ENCODE results near the gene HOXC12. TPM values are rescaled to one million over a fixed set of nuclear protein-coding genes. Genes with fewer than 3 reads are reported as not detected.

Gene HOXC12
- polyA plus RNA-seq, 4 donors: not detected

DNA sequence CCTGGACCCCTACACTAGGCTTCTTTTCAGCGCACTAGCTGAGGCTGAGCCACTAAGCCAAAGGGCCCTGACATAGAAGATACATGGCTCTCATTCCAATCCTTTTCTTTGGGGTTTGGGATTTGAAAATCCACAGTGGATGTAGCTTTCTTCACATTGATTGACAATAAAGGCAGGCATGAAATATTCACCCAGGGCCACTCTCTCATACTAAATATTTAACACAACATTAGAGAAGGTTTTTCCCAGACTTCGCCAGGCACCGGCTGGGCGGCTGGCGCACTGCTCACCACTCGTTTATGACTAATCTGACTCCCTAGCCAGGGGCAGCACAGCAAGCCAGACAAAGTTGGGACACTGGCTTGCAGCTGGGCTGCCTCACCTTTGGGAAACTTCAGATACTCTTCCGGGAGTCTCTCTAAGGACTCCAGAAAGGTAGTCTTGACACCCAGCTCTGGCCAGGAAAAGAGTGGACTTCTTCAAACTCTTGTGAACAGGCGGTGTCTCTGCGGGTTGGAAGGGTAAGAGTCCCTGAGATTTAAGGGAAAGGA is 17.5 kb downstream of the HOXC12 start:
- H3K27ac ChIP-seq (ENCODE audit: low read depth in 1 of 3, low read length in 2 of 3): no peak overlapping the region
- DNase-seq (no peak), FAIRE-seq (no peak)
- peaks cover 0 to 16% of the 10 kb centered on the region in 2 donors for H3K9me3 ChIP-seq (ENCODE audit: control insufficient read depth in 2 of 2, insufficient read depth in 1 of 2, low read depth in 1 of 2, low read length in 1 of 2)
- WGBS, 3 donors: 22 to 27% (median 26%) methylated on average over 9 of the region's 9 CpGs
- no peaks in the 10 kb centered on the region for H3K36me3 ChIP-seq (ENCODE audit: control insufficient read depth in 3 of 3, insufficient read depth in 2 of 3, low read depth in 1 of 3, low read length in 3 of 3)
- H3K27me3 ChIP-seq (ENCODE audit: control insufficient read depth in 3 of 3, insufficient read depth in 3 of 3, low read length in 3 of 3): peaks cover 5 to 98% (median 81%) of the 10 kb centered on the region in 3 donors
- H3K4me3 ChIP-seq (ENCODE audit: low read depth in 1 of 3, low read length in 3 of 3): no peak overlapping the region
- peaks cover 0 to 15% (median 13%) of the 10 kb centered on the region in 3 donors for H3K4me1 ChIP-seq (ENCODE audit: control insufficient read depth in 3 of 3, insufficient read depth in 2 of 3, low read depth in 1 of 3, low read length in 2 of 3)

DNA sequence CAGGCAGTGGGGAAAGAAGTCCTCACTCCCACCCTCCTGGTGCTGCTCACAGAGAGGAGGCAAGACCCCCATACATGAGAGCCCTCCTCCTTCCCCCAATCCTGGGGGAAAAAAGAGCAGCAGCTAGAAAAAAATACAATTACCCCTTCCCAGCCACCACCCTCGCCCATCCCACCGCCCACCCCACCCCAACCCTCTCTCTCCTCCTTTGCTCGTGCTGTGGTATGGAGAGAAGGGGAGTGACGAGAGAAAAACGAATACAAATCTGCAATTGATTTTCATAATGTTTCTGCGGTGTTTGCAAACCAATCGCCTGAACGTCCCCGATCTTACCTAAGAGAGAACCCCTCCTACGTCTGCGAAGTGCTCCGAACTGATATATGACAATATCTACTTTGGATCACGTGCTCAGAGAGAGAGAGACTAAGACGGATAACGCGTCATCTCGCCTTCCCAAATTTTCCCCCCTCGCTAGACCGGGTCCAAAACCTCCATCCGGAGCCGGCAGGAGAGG is 18.1 kb downstream of the HOXC12 start, which contains the start of gene HOXC11:
TSS of gene HOXC11 (plus strand) at position 405 of the 514 bp plus-strand sequence. CDS start 116 bp downstream, outside the sequence.
- DNase-seq (no peak), FAIRE-seq (no peak)
- H3K27me3 ChIP-seq (ENCODE audit: control insufficient read depth in 3 of 3, insufficient read depth in 3 of 3, low read length in 3 of 3): peaks cover 5 to 96% (median 75%) of the 10 kb centered on the region in 3 donors
- H3K36me3 ChIP-seq (ENCODE audit: control insufficient read depth in 3 of 3, insufficient read depth in 2 of 3, low read depth in 1 of 3, low read length in 3 of 3): no peaks in the 10 kb centered on the region
- peaks cover 0 to 16% of the 10 kb centered on the region in 2 donors for H3K9me3 ChIP-seq (ENCODE audit: control insufficient read depth in 2 of 2, insufficient read depth in 1 of 2, low read depth in 1 of 2, low read length in 1 of 2)
- 6 to 10% (median 6%) methylated on average over 21 of the region's 21 CpGs for WGBS, 3 donors
- no peak within 1 kb of the TSS for H3K27ac ChIP-seq (ENCODE audit: low read depth in 1 of 3, low read length in 2 of 3)
- H3K4me3 ChIP-seq (ENCODE audit: low read depth in 1 of 3, low read length in 3 of 3): peak within 1 kb of the TSS in 2 of 3 donors; percentile 41 to 43
- peaks cover 0 to 20% (median 13%) of the 10 kb centered on the region in 3 donors for H3K4me1 ChIP-seq (ENCODE audit: control insufficient read depth in 3 of 3, insufficient read depth in 2 of 3, low read depth in 1 of 3, low read length in 2 of 3)

DNA sequence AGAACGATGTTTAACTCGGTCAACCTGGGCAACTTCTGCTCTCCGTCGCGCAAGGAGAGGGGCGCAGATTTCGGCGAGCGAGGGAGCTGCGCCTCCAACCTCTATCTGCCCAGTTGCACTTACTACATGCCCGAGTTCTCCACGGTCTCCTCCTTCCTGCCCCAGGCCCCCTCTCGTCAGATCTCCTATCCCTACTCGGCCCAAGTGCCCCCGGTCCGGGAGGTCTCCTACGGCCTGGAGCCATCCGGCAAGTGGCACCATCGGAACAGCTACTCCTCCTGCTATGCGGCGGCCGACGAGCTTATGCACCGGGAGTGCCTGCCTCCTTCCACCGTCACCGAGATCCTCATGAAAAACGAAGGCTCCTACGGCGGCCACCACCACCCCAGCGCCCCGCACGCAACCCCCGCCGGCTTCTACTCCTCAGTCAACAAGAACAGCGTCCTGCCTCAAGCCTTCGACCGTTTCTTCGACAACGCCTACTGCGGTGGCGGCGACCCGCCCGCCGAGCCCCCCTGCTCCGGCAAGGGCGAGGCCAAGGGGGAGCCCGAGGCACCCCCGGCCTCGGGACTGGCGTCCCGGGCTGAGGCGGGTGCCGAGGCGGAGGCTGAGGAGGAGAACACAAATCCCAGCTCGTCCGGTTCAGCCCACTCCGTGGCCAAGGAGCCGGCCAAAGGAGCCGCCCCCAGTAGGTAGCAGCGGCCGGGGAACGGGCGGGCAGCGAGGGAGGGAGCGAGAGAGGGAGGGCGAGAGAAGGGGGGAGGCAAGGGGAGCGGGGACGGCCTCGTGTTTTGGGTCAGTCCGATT is 18.7 kb downstream of the HOXC12 start:
- FAIRE-seq: no peak
- Histone ChIP-seq H3K4me3 (ENCODE audit: low read depth in 1 of 3, low read length in 3 of 3) (peak overlapping the region in 2 of 3 donors; percentile 41 to 43), H3K27ac (ENCODE audit: low read depth in 1 of 3, low read length in 2 of 3) (no peak overlapping the region), H3K27me3 (ENCODE audit: control insufficient read depth in 3 of 3, insufficient read depth in 3 of 3, low read length in 3 of 3) (peaks cover 5 to 95% (median 73%) of the 10 kb centered on the region in 3 donors), H3K4me1 (ENCODE audit: control insufficient read depth in 3 of 3, insufficient read depth in 2 of 3, low read depth in 1 of 3, low read length in 2 of 3) (peaks cover 0 to 23% (median 13%) of the 10 kb centered on the region in 3 donors), H3K9me3 (ENCODE audit: control insufficient read depth in 2 of 2, insufficient read depth in 1 of 2, low read depth in 1 of 2, low read length in 1 of 2) (peaks cover 0 to 16% of the 10 kb centered on the region in 2 donors), H3K36me3 (ENCODE audit: control insufficient read depth in 3 of 3, insufficient read depth in 2 of 3, low read depth in 1 of 3, low read length in 3 of 3) (no peaks in the 10 kb centered on the region)
- WGBS, 3 donors: 2 to 8% (median 5%) methylated on average over 71 of the region's 71 CpGs
- DNase-seq: peak in 1 of 2 donors; percentile 57

DNA sequence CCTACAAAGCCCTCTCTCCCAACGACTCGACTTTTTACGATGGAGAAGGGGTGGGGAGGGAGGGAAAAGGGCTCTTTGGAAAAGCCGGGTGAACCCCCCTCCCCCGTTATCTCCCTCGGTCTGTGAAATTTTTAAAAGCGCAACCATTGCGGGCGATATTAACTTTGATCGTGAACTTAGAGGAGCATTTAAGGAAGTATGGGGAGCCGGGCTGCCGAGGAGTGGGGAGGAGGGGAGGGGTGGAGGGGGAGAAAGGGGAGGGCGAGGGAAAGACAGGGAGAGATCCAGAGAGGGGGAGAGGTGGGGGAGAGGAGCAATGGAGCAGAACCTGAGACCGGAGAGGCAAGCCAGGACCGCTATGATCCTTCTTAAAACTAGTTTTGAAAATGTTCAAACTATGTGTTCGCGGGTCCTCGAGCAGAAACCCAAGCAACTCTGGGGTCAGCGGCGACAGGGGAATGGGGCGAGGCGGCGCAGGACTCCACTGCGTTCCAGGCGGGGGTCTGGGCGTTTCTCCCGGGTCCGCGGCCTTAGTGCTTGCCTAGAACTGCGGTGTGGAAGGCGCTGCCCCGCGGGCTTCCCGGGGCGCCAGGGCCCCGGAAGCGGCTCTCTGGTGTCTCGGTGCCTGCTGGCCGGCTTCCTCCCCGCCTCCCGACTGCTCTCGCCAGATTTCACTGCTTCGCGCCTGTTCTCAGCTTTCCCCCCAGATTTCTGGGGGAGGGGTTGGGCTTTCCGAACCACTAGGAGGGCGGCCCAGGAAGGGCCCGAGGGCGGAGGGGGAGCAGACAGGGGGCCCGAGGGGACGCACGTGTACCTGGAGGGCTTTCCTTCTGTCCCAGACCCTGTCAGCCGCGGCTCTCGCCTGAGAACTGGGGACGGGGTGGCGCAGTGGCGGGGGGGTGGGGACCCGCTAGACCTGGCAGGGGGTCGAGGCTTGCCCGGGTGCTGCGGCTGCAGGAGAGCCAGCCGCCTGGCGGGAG is 19.7 kb downstream of the HOXC12 start, which contains the start of gene HOTAIR:
TSS of gene HOTAIR (minus strand) at position 871 of the 980 bp plus-strand sequence.
- DNase-seq (peak; percentile 38 to 65), FAIRE-seq (no peak)
- H3K4me3 ChIP-seq (ENCODE audit: low read depth in 1 of 3, low read length in 3 of 3): peak within 1 kb of the TSS in 2 of 3 donors; percentile 41 to 43
- H3K36me3 ChIP-seq (ENCODE audit: control insufficient read depth in 3 of 3, insufficient read depth in 2 of 3, low read depth in 1 of 3, low read length in 3 of 3): no peaks in the 10 kb centered on the region
- H3K27me3 ChIP-seq (ENCODE audit: control insufficient read depth in 3 of 3, insufficient read depth in 3 of 3, low read length in 3 of 3): peaks cover 5 to 91% (median 70%) of the 10 kb centered on the region in 3 donors
- peaks cover 3 to 28% (median 13%) of the 10 kb centered on the region in 3 donors for H3K4me1 ChIP-seq (ENCODE audit: control insufficient read depth in 3 of 3, insufficient read depth in 2 of 3, low read depth in 1 of 3, low read length in 2 of 3)
- 3% methylated on average over 55 to 63 of the region's 63 CpGs for WGBS, 3 donors
- peak within 1 kb of the TSS in 1 of 3 donors; percentile 27 for H3K27ac ChIP-seq (ENCODE audit: low read depth in 1 of 3, low read length in 2 of 3)
- H3K9me3 ChIP-seq (ENCODE audit: control insufficient read depth in 2 of 2, insufficient read depth in 1 of 2, low read depth in 1 of 2, low read length in 1 of 2): peaks cover 0 to 16% of the 10 kb centered on the region in 2 donors

DNA sequence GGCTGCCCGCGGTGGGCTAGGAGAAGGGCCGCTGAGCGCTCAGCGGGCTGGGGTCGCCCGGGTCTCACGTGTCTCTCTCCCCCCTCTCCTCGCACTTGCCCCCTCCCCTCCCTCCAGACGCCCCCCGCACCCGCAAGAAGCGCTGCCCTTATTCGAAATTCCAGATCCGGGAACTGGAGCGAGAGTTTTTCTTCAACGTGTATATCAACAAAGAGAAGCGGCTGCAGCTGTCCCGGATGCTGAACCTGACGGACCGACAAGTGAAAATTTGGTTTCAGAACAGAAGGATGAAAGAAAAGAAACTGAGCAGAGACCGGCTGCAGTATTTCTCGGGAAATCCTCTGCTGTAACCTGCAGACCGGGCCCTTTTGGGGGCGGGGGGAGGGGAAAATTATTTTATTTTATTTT is 20.4 kb downstream of the HOXC12 start:
- peak overlapping the region in 2 of 3 donors; percentile 41 to 43 for H3K4me3 ChIP-seq (ENCODE audit: low read depth in 1 of 3, low read length in 3 of 3)
- no peaks in the 10 kb centered on the region for H3K36me3 ChIP-seq (ENCODE audit: control insufficient read depth in 3 of 3, insufficient read depth in 2 of 3, low read depth in 1 of 3, low read length in 3 of 3)
- no peak for FAIRE-seq
- peaks cover 0 to 16% of the 10 kb centered on the region in 2 donors for H3K9me3 ChIP-seq (ENCODE audit: control insufficient read depth in 2 of 2, insufficient read depth in 1 of 2, low read depth in 1 of 2, low read length in 1 of 2)
- H3K27ac ChIP-seq (ENCODE audit: low read depth in 1 of 3, low read length in 2 of 3): no peak overlapping the region
- peaks cover under 1 to 90% (median 68%) of the 10 kb centered on the region in 3 donors for H3K27me3 ChIP-seq (ENCODE audit: control insufficient read depth in 3 of 3, insufficient read depth in 3 of 3, low read length in 3 of 3)
- DNase-seq: no peak
- H3K4me1 ChIP-seq (ENCODE audit: control insufficient read depth in 3 of 3, insufficient read depth in 2 of 3, low read depth in 1 of 3, low read length in 2 of 3): peaks cover 3 to 35% (median 13%) of the 10 kb centered on the region in 3 donors
- WGBS, 3 donors: 5 to 9% (median 7%) methylated on average over 17 to 25 of the region's 25 CpGs

DNA sequence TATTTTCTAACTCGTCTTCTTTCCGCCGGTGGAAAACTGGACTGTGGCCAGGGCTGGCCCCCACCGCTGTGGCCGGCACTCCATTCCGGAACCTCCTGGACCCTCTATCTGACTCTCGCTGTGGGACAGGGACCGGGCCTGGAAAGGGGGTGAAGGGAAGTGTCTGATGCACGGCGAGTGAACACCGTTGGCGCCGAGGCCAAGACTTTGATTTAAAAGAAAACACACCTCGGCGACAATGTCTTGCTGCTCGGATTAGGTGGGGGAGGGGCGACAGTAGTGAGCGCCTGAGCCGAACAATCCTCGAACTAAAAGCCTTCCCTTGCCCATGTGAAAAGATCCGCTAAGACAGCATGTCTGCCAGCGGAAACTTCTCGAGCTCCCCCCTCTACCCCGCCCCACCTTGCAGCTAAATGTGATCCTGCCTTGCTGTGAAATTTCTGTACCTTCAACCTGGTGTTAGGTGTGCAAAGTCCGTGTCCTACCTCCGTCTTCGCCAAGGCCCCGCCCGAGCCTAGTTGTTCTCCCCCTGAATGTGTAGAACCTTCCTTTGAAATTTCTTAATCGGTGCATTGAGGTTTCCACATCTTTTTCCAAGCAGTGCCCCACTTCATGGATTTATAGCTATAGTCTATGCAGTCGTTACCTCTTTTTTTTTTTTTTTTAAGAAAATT is 20.9 kb downstream of the HOXC12 start:
- FAIRE-seq (no peak), DNase-seq (peak in 1 of 2 donors; percentile 48)
- H3K27me3 ChIP-seq (ENCODE audit: control insufficient read depth in 3 of 3, insufficient read depth in 3 of 3, low read length in 3 of 3): peaks cover 0 to 88% (median 66%) of the 10 kb centered on the region in 3 donors
- H3K36me3 ChIP-seq (ENCODE audit: control insufficient read depth in 3 of 3, insufficient read depth in 2 of 3, low read depth in 1 of 3, low read length in 3 of 3): no peaks in the 10 kb centered on the region
- WGBS, 3 donors: 16 to 39% (median 37%) methylated on average over 31 of the region's 31 CpGs
- peaks cover 0 to 16% of the 10 kb centered on the region in 2 donors for H3K9me3 ChIP-seq (ENCODE audit: control insufficient read depth in 2 of 2, insufficient read depth in 1 of 2, low read depth in 1 of 2, low read length in 1 of 2)
- H3K4me1 ChIP-seq (ENCODE audit: control insufficient read depth in 3 of 3, insufficient read depth in 2 of 3, low read depth in 1 of 3, low read length in 2 of 3): peaks cover 3 to 36% (median 13%) of the 10 kb centered on the region in 3 donors
- H3K27ac ChIP-seq (ENCODE audit: low read depth in 1 of 3, low read length in 2 of 3): peak overlapping the region in 1 of 3 donors; percentile 27
- H3K4me3 ChIP-seq (ENCODE audit: low read depth in 1 of 3, low read length in 3 of 3): peak overlapping the region in 2 of 3 donors; percentile 14 to 43

DNA sequence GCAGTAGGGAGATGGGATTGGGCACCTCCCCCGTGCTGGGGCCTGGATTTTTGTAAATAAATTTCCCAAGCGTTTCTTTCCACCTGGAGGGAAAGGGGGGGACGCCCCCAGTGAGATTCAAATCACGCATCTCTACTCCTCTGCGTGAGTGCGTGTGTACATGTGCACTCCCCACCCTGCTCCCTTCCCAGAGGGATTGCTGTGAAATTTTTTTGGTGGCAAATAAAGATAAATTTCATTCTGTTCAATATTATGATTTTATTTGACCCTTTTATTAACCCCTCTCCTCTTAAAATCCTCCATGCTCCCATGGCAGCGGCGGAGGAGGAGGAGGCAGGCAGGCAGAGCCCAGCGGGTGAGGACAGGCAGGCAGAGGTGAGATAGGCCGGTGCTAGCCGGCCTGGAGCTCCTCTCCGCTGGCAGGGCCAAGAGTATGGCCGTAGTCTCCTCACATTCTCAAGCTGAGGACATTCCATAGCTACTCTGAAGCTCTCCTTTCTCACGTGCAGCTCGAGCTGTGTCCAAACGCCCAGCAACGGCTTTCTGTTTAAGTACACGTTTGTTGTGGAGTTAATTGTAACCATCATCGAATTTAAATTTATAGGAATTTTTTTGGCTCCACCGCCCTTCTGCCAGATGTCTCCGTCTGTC is 21.6 kb downstream of the HOXC12 start:
- no peak for FAIRE-seq
- Histone ChIP-seq H3K9me3 (ENCODE audit: control insufficient read depth in 2 of 2, insufficient read depth in 1 of 2, low read depth in 1 of 2, low read length in 1 of 2) (peaks cover 0 to 16% of the 10 kb centered on the region in 2 donors), H3K4me3 (ENCODE audit: low read depth in 1 of 3, low read length in 3 of 3) (no peak overlapping the region), H3K27me3 (ENCODE audit: control insufficient read depth in 3 of 3, insufficient read depth in 3 of 3, low read length in 3 of 3) (peaks cover 0 to 88% (median 66%) of the 10 kb centered on the region in 3 donors), H3K27ac (ENCODE audit: low read depth in 1 of 3, low read length in 2 of 3) (no peak overlapping the region), H3K4me1 (ENCODE audit: control insufficient read depth in 3 of 3, insufficient read depth in 2 of 3, low read depth in 1 of 3, low read length in 2 of 3) (peaks cover 3 to 36% (median 13%) of the 10 kb centered on the region in 3 donors), H3K36me3 (ENCODE audit: control insufficient read depth in 3 of 3, insufficient read depth in 2 of 3, low read depth in 1 of 3, low read length in 3 of 3) (no peaks in the 10 kb centered on the region)
- 37 to 72% (median 55%) methylated on average over 21 of the region's 21 CpGs for WGBS, 3 donors
- no peak for DNase-seq
